K562 (cell line): ENCODE results near the gene MDM4. TPM values are rescaled to one million over a fixed set of nuclear protein-coding genes. Genes with fewer than 3 reads are reported as not detected.

Experiments
- BMI1 ChIP-seq: fragments of 150-350 bp; IDR thresholded peaks from 2 replicates; pipeline ENCODE4 v1.6.1; 2014; ENCODE audit warnings: low read length
- CBX1 ChIP-seq: sonication (generic); IDR thresholded peaks from 2 replicates; pipeline ENCODE4 v1.6.1; 2016; ENCODE audit warnings: antibody characterized with exemption, low read depth, mild to moderate bottlenecking
- E2F4 ChIP-seq: sonication (generic); formaldehyde crosslinking; IDR thresholded peaks from 2 replicates; pipeline ENCODE4 v1.8.0; 2022; ENCODE audit warnings: mild to moderate bottlenecking, low read depth, missing genetic modification reagents
- E4F1 ChIP-seq: fragments of 250-450 bp; sonication (Bioruptor Pico); IDR thresholded peaks from 2 replicates; pipeline ENCODE4 v1.5.0; 2021; ENCODE audit warnings: mild to moderate bottlenecking, borderline replicate concordance
- FOS ChIP-seq: IDR thresholded peaks from 3 replicates; pipeline ENCODE4 v1.6.1; 2011; ENCODE audit not compliant: insufficient read length; ENCODE audit errors: extremely low read depth
- HMG20B ChIP-seq: fragments of 250-450 bp; sonication (Bioruptor Pico); IDR thresholded peaks from 2 replicates; pipeline ENCODE4 v1.5.0; 2021; ENCODE audit warnings: mild to moderate bottlenecking
- HNRNPK ChIP-seq: fragments of 200-400 bp; formaldehyde crosslinking; IDR thresholded peaks from one replicate; pipeline ENCODE4 v1.6.1; 2018; ENCODE audit warnings: mild to moderate bottlenecking, low read depth, low read length; ENCODE audit not compliant: poor library complexity, severe bottlenecking
- IRF1 ChIP-seq: sonication (generic); formaldehyde crosslinking; IDR thresholded peaks from 2 replicates; pipeline ENCODE4 v1.8.0; 2022; ENCODE audit warnings: missing genetic modification reagents, mild to moderate bottlenecking, borderline replicate concordance
- KDM4B ChIP-seq, 2 experiments: fragments of 450-650 bp in 1 of 2; sonication (generic) in 1 of 2; IDR thresholded peaks; 2 replicates each; pipeline ENCODE4 v1.6.1; 2016 to 2017; ENCODE audit warnings: borderline replicate concordance in 2 of 2, antibody characterized with exemption in 1 of 2, low read depth in 1 of 2, mild to moderate bottlenecking in 1 of 2
- NELFE ChIP-seq: IDR thresholded peaks from 2 replicates; pipeline ENCODE4 v1.6.1; 2011; ENCODE audit warnings: mild to moderate bottlenecking; ENCODE audit not compliant: insufficient read depth, insufficient read length
- NFIC ChIP-seq: fragments of 450-650 bp; IDR thresholded peaks from 2 replicates; pipeline ENCODE4 v1.6.1; 2017; ENCODE audit warnings: mild to moderate bottlenecking, inconsistent platforms
- NRF1 ChIP-seq, 2 experiments: fragments of 450-650 bp; IDR thresholded peaks in 1 of 2; conservative IDR thresholded peaks in 1 of 2; 2 replicates each; pipeline ENCODE4 v1.6.1; 2014; ENCODE audit warnings: mild to moderate bottlenecking in 2 of 2
- PKNOX1 ChIP-seq: fragments of 450-650 bp; IDR thresholded peaks from 2 replicates; pipeline ENCODE4 v1.6.1; 2016
- TAF1 ChIP-seq: IDR thresholded peaks from 2 replicates; pipeline ENCODE4 v1.6.1; 2011; ENCODE audit warnings: mild to moderate bottlenecking, low read length, moderate library complexity; ENCODE audit not compliant: insufficient read depth, control insufficient read depth, severe bottlenecking; ENCODE audit errors: extremely low read depth
- TARDBP ChIP-seq: fragments of 450-650 bp; IDR thresholded peaks from 2 replicates; pipeline ENCODE4 v1.6.1; 2016
- U2AF2 ChIP-seq: fragments of 200-400 bp; formaldehyde crosslinking; optimal IDR thresholded peaks from 2 replicates; pipeline ENCODE3; 2017; ENCODE audit warnings: low read depth, mild to moderate bottlenecking, low read length
- XRCC4 ChIP-seq: IDR thresholded peaks from one replicate; pipeline ENCODE4 v1.6.1; 2011; ENCODE audit not compliant: insufficient read depth, insufficient read length; ENCODE audit errors: extremely low read depth
- ZC3H8 ChIP-seq: fragments of 450-650 bp; IDR thresholded peaks from 2 replicates; pipeline ENCODE4 v1.6.1; 2017
- ZFP1 ChIP-seq: fragments of 450-650 bp; formaldehyde crosslinking; IDR thresholded peaks from 2 replicates; pipeline ENCODE4 v1.4.0; 2020; ENCODE audit warnings: mild to moderate bottlenecking, mixed read lengths
- ZNF175 ChIP-seq: fragments of 200-800 bp; sonication (Bioruptor generic); IDR thresholded peaks from 2 replicates; pipeline ENCODE4 v1.6.1; 2016; ENCODE audit warnings: low read depth, mild to moderate bottlenecking, missing genetic modification characterization, missing compliant biosample characterization
- ZNF449 ChIP-seq: fragments of 250-450 bp; sonication (Bioruptor Pico); IDR thresholded peaks from 2 replicates; pipeline ENCODE4 v1.8.0; 2022; ENCODE audit warnings: moderate library complexity, mild to moderate bottlenecking, inconsistent platforms
- ZNF507 ChIP-seq: conservative IDR thresholded peaks from 2 replicates; pipeline ENCODE4 v1.6.1; 2017; ENCODE audit warnings: missing genetic modification characterization, missing compliant biosample characterization
- ZNF668 ChIP-seq: fragments of 250-450 bp; sonication (Bioruptor Pico); IDR thresholded peaks from 2 replicates; pipeline ENCODE4 v1.8.0; 2022; ENCODE audit warnings: mild to moderate bottlenecking, inconsistent platforms
- ZNF717 ChIP-seq: fragments of 250-450 bp; sonication (Bioruptor Pico); IDR thresholded peaks from 2 replicates; pipeline ENCODE4 v1.5.0; 2021
- polyA plus RNA-seq, 8 experiments: library from polyadenylated mRNA; depleted of rRNA in 4 of 8; stranded (reverse) in 5 of 8; unstranded in 3 of 8; fragments of >200 nt; fragmentation: Nextera tagmentation in 2 of 8; fragmentation: Illumina TruSeq in 1 of 8; extraction: Ambion mirVana in 2 of 8; extraction: Trizol in 1 of 8; gene quantifications; 2 replicates each; pipeline versions ENCODE4 v1.2.1 to v1.2.3, GENCODE V29; 2011 to 2014; ENCODE audit warnings: inconsistent platforms in 1 of 8, missing spikeins in 1 of 8
- total RNA-seq, 7 experiments: library from RNA; depleted of rRNA in 6 of 7; stranded (reverse); fragments of >200 nt in 6 of 7; fragmentation: Illumina TruSeq in 2 of 7; extraction: Trizol in 2 of 7; gene quantifications; 2 replicates each; pipeline versions ENCODE4 v1.2.1 to v1.2.3, GENCODE V29; 2011 to 2021; ENCODE audit warnings: low replicate concordance in 1 of 7

The MDM4 gene
- total and polyA plus RNA-seq, 9 of the 15 experiments (the other 6 are each of a cell fraction or from before 2014, with no cell fraction given) = 3.3 to 61.7 (median 21.2) TPM

GRCh38 chr1:204506969-204507316, 9.3 kb upstream of the MDM4 start (continued):
- no peak for TF ChIP-seq PKNOX1
- TF ChIP-seq ZNF717 (CRISPR knock-in tag) = no peak
- TF ChIP-seq ZC3H8 = no peak
- TF ChIP-seq IRF1 = no peak
- TF ChIP-seq ZNF175 (CRISPR knock-in tag) = no peak; the same call in 1 of the 2 replicates
- TF ChIP-seq E2F4 (CRISPR knock-in tag) = no peak
- no peak for TF ChIP-seq NELFE
- no peak for TF ChIP-seq HMG20B (CRISPR knock-in tag)
- peak; percentile 48 for TF ChIP-seq FOS
- no peak for TF ChIP-seq ZNF449
- no peak for TF ChIP-seq ZNF668 (CRISPR knock-in tag)
- no peak for TF ChIP-seq U2AF2
- no peak for TF ChIP-seq CBX1
- no peak for TF ChIP-seq HNRNPK
- TF ChIP-seq TAF1 = no peak
- TF ChIP-seq NRF1 (conservative IDR thresholded peaks at IDR 0.05 in 1 of 2, IDR thresholded peaks at IDR 0.05 in 1 of 2) = no peak
- peak; percentile 77 for TF ChIP-seq NFIC
- no peak for TF ChIP-seq ZNF507 (tag)
- no peak; the same call in 1 of the 2 replicates for TF ChIP-seq E4F1 (CRISPR knock-in tag)
- TF ChIP-seq KDM4B (IDR thresholded peaks at IDR 0.05; ENCODE audit: borderline replicate concordance in 2 of 2, low read depth in 1 of 2) = no peak
- TF ChIP-seq TARDBP = peak; percentile 89; the same call in 1 of the 2 replicates
- no peak for TF ChIP-seq XRCC4
- TF ChIP-seq ZFP1 = no peak
- no peak for TF ChIP-seq BMI1
